GM21717 (cell line): ENCODE data around the gene ZNF230.

ENCODE experiments used
- ATAC-seq: cut with Tn5 transposase; IDR thresholded peaks from one replicate; pipeline ENCODE4 v1.9.1; 2021; ENCODE audit warnings: mild to moderate bottlenecking, moderate library complexity; ENCODE audit not compliant: unreplicated experiment

Gene ZNF230

DNA sequence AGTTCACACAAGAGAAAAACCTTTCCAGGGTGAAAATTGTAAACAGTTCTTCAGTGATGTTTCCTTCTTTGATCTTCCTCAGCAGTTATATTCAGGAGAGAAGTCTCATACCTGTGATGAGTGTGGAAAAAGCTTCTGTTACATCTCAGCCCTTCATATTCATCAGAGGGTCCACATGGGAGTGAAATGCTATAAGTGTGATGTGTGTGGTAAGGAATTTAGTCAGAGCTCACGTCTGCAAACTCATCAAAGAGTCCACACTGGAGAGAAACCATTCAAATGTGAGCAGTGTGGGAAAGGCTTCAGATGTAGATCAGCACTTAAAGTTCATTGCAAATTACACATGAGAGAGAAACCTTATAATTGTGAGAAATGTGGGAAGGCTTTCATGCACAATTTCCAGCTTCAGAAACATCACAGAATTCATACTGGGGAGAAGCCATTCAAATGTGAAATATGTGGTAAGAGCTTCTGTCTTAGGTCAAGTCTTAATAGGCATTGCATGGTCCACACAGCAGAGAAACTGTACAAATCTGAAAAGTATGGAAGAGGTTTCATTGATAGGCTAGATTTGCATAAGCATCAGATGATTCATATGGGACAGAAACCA is 29.3 kb downstream of the ZNF230 start:
- no peak for ATAC-seq

DNA sequence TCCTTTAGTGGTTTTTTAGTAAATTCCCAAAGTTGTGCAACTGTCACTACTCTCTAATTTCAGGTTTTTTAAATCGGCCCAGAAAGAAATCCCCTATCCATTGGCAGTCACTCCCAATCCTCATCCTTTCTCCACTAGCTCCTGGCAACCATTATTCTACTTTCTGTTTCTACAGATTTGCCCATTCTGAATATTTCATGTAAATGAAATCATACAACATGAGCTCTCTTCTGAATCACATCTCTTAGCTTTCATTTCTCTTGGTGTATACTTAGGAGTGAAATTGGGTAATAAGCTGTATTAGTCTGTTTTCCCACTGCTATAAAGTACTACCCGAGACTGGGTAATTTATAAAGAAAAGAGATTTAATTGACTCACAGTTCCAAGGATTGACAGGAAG is 39.4 kb downstream of the ZNF230 start:
- no peak for ATAC-seq

DNA sequence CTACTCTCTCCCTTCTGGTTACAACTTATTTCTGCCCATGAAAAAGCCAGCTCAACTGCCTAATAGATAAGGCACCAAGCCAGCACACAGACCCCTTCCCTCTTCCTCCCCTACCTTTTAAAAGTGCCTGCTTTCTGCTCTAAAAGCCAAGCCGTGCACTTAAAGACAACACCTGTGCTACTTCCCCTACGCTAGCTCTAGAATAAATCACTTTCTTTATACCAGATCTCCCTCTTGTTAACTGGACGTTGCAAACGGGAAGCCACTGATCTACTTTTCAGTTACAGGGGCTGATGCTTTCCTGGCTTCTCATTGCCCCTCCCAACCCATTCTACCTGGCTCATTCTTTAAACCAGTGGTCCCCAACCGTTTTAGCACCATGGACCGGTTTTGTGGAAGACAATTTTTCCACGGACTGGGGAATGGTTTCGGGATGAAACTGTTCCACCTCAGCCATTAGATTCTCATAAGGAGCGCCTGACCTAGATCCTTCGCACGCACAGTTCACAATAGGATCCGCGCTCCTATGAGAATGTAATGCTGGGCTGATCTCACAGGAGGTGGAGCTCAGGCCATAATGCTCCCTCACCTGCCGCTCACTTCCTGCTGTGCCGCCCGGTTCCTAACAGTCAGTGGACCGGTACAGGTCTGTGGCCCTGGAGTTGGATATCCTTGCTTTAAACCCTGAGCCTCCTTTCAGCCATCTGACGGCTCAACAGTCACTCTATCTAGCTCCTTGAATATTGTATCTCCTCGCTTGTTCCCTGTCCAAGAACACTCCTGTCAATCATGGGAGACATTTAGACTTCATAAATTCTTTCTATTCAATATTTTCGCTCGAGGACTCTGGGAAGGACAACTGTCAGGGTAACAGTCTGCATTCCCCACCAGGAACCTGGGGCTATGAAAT is 48.2 kb downstream of the ZNF230 start:
- no peak for ATAC-seq

DNA sequence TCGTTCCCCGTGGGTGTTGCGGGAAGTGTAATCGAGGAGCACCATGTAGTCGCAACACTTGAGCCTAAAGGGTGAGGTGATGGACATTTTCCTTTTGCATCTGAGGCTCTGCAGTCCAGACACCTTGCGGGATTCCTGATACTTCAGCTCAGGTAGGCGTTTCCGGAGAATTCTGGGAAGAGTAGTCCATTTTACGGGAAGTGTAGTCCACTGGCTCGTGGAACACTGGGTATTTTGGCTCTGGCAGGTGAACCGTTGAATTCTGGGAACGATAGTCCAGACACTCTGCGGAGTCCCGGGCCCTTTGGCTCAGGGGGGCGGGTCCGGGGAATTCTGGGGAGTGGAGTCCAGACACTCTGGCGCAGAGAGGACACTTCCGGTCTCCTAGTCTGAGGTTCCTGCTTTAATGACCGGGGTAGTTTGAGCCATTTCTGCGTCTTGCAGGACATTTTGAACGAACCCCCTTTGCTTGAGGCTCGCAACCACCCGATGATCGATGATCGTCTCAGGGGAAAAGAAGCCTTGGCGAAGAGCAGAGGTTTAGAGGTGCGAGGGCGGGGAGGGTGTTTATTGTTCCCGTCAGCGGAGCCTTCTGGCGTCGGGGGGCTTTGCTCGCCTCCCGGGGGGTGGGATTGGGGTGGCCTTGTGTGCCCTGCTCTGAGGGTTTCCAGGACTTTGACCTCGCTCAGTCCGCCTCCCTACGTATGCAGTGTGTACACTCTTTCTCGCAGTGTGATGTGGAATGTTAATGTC is 49.1 kb downstream of the ZNF230 start, which contains the start of gene ZNF223:
Gene ZNF223, plus strand, starts transcription at position 387 of the 753 bp plus-strand sequence. CDS start 3,141 bp downstream, outside the sequence.
- ATAC-seq: no peak

DNA sequence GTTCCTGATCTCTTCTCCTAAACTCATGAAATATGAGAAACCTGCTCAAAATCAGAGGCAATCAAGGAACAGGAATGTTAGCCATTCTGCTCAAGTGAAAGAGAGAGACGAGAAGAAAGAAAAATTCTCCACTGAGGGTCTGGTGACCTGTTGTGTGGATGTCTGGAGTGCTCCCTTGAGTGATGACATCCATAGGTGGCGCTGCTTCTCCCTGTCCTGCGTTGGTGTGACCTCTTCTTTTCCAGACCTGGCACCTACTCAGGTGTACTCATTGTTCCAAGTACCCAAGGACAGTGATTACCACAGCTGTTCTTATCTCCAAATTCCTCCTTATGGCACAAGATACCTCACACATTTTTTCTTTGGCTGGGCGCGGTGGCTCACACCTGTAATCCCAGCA is 53.1 kb downstream of the ZNF230 start:
- no peak for ATAC-seq

DNA sequence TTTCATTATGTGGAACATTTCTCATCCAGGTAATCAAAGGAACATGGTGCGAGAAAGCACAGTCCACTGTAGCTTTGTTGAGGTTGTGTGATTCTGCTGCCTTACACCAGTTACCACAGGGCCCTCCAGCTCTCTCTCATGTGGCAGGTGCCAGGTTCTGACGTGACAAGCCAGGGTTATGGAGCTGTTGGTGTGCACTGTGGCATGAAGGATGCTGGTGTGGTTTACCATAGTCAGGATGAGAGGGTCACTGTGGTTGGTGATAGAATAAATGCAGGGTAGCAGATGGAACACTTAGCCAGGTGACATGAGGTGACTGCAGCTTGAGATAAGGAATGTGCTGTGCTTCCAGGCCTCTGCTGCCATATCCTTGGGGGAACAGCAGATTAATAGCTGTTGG is 56.5 kb downstream of the ZNF230 start:
- no peak for ATAC-seq

DNA sequence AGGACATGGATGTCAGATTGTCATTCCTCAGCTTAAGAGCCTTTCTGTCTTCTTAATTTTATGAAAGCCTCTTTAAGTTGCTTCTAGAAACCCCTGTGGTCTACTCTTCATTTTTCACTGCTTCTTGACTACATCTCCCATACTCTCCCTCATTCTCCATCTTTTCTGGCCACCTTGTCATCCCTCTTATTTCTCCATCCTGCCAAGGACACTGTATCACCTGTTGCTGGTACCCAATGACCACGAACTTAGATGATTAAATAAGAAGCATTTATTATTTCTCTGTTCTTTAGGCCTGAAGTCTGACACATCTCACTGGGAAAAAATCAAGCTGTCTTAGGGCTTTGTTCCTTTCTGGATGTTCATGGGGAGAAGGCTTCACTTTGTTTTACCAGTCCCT is 58.3 kb downstream of the ZNF230 start:
- ATAC-seq: no peak
